Activated naive CD8-positive, alpha-beta T cell (primary cell): ENCODE data around the gene SLC44A5.
"Not testable (repeated sequence)": the region's sequence is repeated elsewhere in the genome, so short reads cannot be mapped to it uniquely, and the experiment has no call there.

ENCODE experiments used
- H3K27ac Mint-ChIP-seq: one replicate; pipeline ENCODE4 v1.8.0; 2021; ENCODE audit warnings: mixed read lengths
- H3K27me3 Mint-ChIP-seq: one replicate; pipeline ENCODE4 v1.8.0; 2021; ENCODE audit warnings: mixed read lengths
- H3K36me3 Mint-ChIP-seq: one replicate; pipeline ENCODE4 v1.8.0; 2021; ENCODE audit warnings: mixed read lengths
- H3K4me1 Mint-ChIP-seq: one replicate; pipeline ENCODE4 v1.8.0; 2021; ENCODE audit warnings: low read depth, mixed read lengths
- H3K4me3 Mint-ChIP-seq: one replicate; pipeline ENCODE4 v1.8.0; 2021; ENCODE audit warnings: mild to moderate bottlenecking, mixed read lengths
- H3K9me3 Mint-ChIP-seq: one replicate; pipeline ENCODE4 v1.8.0; 2021; ENCODE audit warnings: low read depth, mixed read lengths

Gene SLC44A5

GRCh38 chr1:75423136-75423535, 187.8 kb downstream of the SLC44A5 start:
- Mint-ChIP-seq H3K36me3 (no peaks in the 10 kb centered on the region), H3K27me3 (no peaks in the 10 kb centered on the region), H3K4me3 (no peak overlapping the region), H3K4me1 (no peaks in the 10 kb centered on the region), H3K9me3 (no peaks in the 10 kb centered on the region), H3K27ac (no peak overlapping the region)

- H3K4me1 Mint-ChIP-seq: no peaks in the 10 kb centered on the region
- no peaks in the 10 kb centered on the region for H3K36me3 Mint-ChIP-seq
- H3K27ac Mint-ChIP-seq: no peak overlapping the region
Observed at GRCh38 chr1:75421371-75421770, 189.5 kb downstream of the SLC44A5 start.

GRCh38 chr1:75415187-75415586, 195.7 kb downstream of the SLC44A5 start:
- Mint-ChIP-seq H3K27ac (no peak overlapping the region), H3K27me3 (no peaks in the 10 kb centered on the region), H3K9me3 (peaks cover 7% of the 10 kb centered on the region), H3K36me3 (no peaks in the 10 kb centered on the region), H3K4me1 (no peaks in the 10 kb centered on the region), H3K4me3 (no peak overlapping the region)

More at GRCh38 chr1:75421371-75421770, 189.5 kb downstream of the SLC44A5 start:
- Mint-ChIP-seq H3K4me3 (no peak overlapping the region), H3K9me3 (peaks cover 3% of the 10 kb centered on the region), H3K27me3 (no peaks in the 10 kb centered on the region)

GRCh38 chr1:75412616-75413015, 198.3 kb downstream of the SLC44A5 start:
- H3K27ac Mint-ChIP-seq: no peak overlapping the region
- no peaks in the 10 kb centered on the region for H3K4me1 Mint-ChIP-seq
- no peaks in the 10 kb centered on the region for H3K36me3 Mint-ChIP-seq
- no peaks in the 10 kb centered on the region for H3K27me3 Mint-ChIP-seq
- H3K9me3 Mint-ChIP-seq: peaks cover 7% of the 10 kb centered on the region
- no peak overlapping the region for H3K4me3 Mint-ChIP-seq

- not testable (repeated sequence) for H3K4me3 Mint-ChIP-seq, H3K4me1 Mint-ChIP-seq, H3K27me3 Mint-ChIP-seq, H3K36me3 Mint-ChIP-seq, H3K27ac Mint-ChIP-seq, H3K9me3 Mint-ChIP-seq
Observed at GRCh38 chr1:75404681-75405080, 206.2 kb downstream of the SLC44A5 start.

GRCh38 chr1:75403147-75403646, 207.7 kb downstream of the SLC44A5 start:
- H3K4me1 Mint-ChIP-seq, H3K36me3 Mint-ChIP-seq, H3K4me3 Mint-ChIP-seq, H3K27ac Mint-ChIP-seq, H3K27me3 Mint-ChIP-seq, H3K9me3 Mint-ChIP-seq: not testable (repeated sequence)

GRCh38 chr1:75400716-75401115, 210.2 kb downstream of the SLC44A5 start:
- peaks cover 7% of the 10 kb centered on the region for H3K9me3 Mint-ChIP-seq
- H3K4me1 Mint-ChIP-seq: no peaks in the 10 kb centered on the region
- H3K27me3 Mint-ChIP-seq: peaks cover 4% of the 10 kb centered on the region
- no peak overlapping the region for H3K27ac Mint-ChIP-seq
- H3K4me3 Mint-ChIP-seq: no peak overlapping the region
- H3K36me3 Mint-ChIP-seq: no peaks in the 10 kb centered on the region

GRCh38 chr1:75396745-75397144, 214.2 kb downstream of the SLC44A5 start:
- no peak overlapping the region for H3K4me3 Mint-ChIP-seq
- no peaks in the 10 kb centered on the region for H3K36me3 Mint-ChIP-seq
- H3K27me3 Mint-ChIP-seq: peaks cover under 1% of the 10 kb centered on the region
- H3K9me3 Mint-ChIP-seq: peaks cover 4% of the 10 kb centered on the region
- no peaks in the 10 kb centered on the region for H3K4me1 Mint-ChIP-seq
- no peak overlapping the region for H3K27ac Mint-ChIP-seq

- Mint-ChIP-seq H3K4me1 (no peaks in the 10 kb centered on the region), H3K36me3 (no peaks in the 10 kb centered on the region)
Observed at GRCh38 chr1:75396260-75396659, 214.7 kb downstream of the SLC44A5 start.

GRCh38 chr1:75394386-75395139, 216.4 kb downstream of the SLC44A5 start:
- Mint-ChIP-seq H3K4me1 (no peaks in the 10 kb centered on the region), H3K9me3 (peaks cover 8% of the 10 kb centered on the region), H3K27ac (no peak overlapping the region), H3K36me3 (no peaks in the 10 kb centered on the region), H3K4me3 (no peak overlapping the region), H3K27me3 (no peaks in the 10 kb centered on the region)

More at GRCh38 chr1:75396260-75396659, 214.7 kb downstream of the SLC44A5 start:
- Mint-ChIP-seq H3K9me3 (peaks cover 8% of the 10 kb centered on the region), H3K4me3 (no peak overlapping the region), H3K27me3 (no peaks in the 10 kb centered on the region), H3K27ac (no peak overlapping the region)

GRCh38 chr1:75392278-75392677, 218.6 kb downstream of the SLC44A5 start:
- Mint-ChIP-seq H3K36me3 (no peaks in the 10 kb centered on the region), H3K4me3 (no peak overlapping the region)

GRCh38 chr1:75375476-75376447, 235.2 kb downstream of the SLC44A5 start:
- not testable (repeated sequence) for H3K9me3 Mint-ChIP-seq, H3K4me1 Mint-ChIP-seq, H3K36me3 Mint-ChIP-seq, H3K27me3 Mint-ChIP-seq
- Mint-ChIP-seq H3K4me3 (peak overlapping the region; percentile 59), H3K27ac (peak overlapping the region; percentile 28)

More at GRCh38 chr1:75392278-75392677, 218.6 kb downstream of the SLC44A5 start:
- H3K27me3 Mint-ChIP-seq: no peaks in the 10 kb centered on the region
- H3K4me1 Mint-ChIP-seq: no peaks in the 10 kb centered on the region
- peaks cover 8% of the 10 kb centered on the region for H3K9me3 Mint-ChIP-seq
- no peak overlapping the region for H3K27ac Mint-ChIP-seq

GRCh38 chr1:75373542-75374159, 237.3 kb downstream of the SLC44A5 start:
- Mint-ChIP-seq H3K4me3 (no peak overlapping the region), H3K4me1 (no peaks in the 10 kb centered on the region)

GRCh38 chr1:75366595-75366994, 244.3 kb downstream of the SLC44A5 start:
- peaks cover 10% of the 10 kb centered on the region for H3K9me3 Mint-ChIP-seq

More at GRCh38 chr1:75373542-75374159, 237.3 kb downstream of the SLC44A5 start:
- Mint-ChIP-seq H3K27me3 (peaks cover 1% of the 10 kb centered on the region), H3K36me3 (no peaks in the 10 kb centered on the region), H3K27ac (no peak overlapping the region), H3K9me3 (peaks cover 1% of the 10 kb centered on the region)

GRCh38 chr1:75361260-75361659, 249.7 kb downstream of the SLC44A5 start:
- no peak overlapping the region for H3K27ac Mint-ChIP-seq
- H3K9me3 Mint-ChIP-seq: no peaks in the 10 kb centered on the region
- H3K27me3 Mint-ChIP-seq: no peaks in the 10 kb centered on the region
- no peaks in the 10 kb centered on the region for H3K36me3 Mint-ChIP-seq
- H3K4me3 Mint-ChIP-seq: no peak overlapping the region
- H3K4me1 Mint-ChIP-seq: no peaks in the 10 kb centered on the region

More at GRCh38 chr1:75366595-75366994, 244.3 kb downstream of the SLC44A5 start:
- no peaks in the 10 kb centered on the region for H3K27me3 Mint-ChIP-seq
- peaks cover 2% of the 10 kb centered on the region for H3K36me3 Mint-ChIP-seq
- H3K27ac Mint-ChIP-seq: no peak overlapping the region
- no peaks in the 10 kb centered on the region for H3K4me1 Mint-ChIP-seq
- H3K4me3 Mint-ChIP-seq: no peak overlapping the region
